Panc1 (cell line): ENCODE results near the gene ELFN2.

Experiments used
- TCF7L2 ChIP-seq: IDR thresholded peaks from 2 replicates; pipeline ENCODE4 v1.6.1; 2011; ENCODE audit warnings: mild to moderate bottlenecking, low read depth, low read length, inconsistent platforms
- TF ChIP-seq, protein P1 (sequence below): fragments of 450-650 bp; IDR thresholded peaks from 2 replicates; pipeline ENCODE4 v1.5.1; 2017; ENCODE audit warnings: mild to moderate bottlenecking

DNA sequence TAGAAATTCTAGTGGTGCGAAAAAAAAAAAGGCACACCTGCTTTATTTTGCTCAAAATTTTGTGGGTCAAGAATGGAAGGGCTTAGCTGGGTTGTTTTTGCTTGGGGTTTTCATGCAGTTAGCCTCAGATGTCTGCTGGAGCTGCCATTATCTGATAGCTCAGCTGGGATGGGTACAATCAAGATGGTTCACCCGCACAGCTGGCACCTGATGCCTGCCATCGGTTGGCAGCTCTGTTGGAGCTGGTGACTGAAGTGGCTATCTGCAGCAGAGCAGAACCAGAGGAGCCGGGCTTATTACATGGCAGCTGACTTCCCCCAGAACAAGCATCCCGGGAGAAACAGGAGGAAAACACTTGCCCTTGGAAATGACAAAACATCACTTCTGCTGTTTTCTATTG, 12.1 kb upstream of the ELFN2 start:
- TF ChIP-seq, protein P1, sequence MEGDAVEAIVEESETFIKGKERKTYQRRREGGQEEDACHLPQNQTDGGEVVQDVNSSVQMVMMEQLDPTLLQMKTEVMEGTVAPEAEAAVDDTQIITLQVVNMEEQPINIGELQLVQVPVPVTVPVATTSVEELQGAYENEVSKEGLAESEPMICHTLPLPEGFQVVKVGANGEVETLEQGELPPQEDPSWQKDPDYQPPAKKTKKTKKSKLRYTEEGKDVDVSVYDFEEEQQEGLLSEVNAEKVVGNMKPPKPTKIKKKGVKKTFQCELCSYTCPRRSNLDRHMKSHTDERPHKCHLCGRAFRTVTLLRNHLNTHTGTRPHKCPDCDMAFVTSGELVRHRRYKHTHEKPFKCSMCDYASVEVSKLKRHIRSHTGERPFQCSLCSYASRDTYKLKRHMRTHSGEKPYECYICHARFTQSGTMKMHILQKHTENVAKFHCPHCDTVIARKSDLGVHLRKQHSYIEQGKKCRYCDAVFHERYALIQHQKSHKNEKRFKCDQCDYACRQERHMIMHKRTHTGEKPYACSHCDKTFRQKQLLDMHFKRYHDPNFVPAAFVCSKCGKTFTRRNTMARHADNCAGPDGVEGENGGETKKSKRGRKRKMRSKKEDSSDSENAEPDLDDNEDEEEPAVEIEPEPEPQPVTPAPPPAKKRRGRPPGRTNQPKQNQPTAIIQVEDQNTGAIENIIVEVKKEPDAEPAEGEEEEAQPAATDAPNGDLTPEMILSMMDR: no peak
- TF ChIP-seq TCF7L2: no peak
